Kasumi-1 (cell line): ENCODE measurements around the gene COL6A2.
"Not testable (repeated sequence)": the region's sequence is repeated elsewhere in the genome, so short reads cannot be mapped to it uniquely, and the experiment has no call there.

Source experiments
- DNase-seq, 2 experiments: peaks; one replicate each; lab custom pipeline; 2025; lab: John Stamatoyannopoulos, UW

The COL6A2 gene

GRCh38 chr21:46094401-46095082 is 3.4 kb upstream of the COL6A2 start:
- DNase-seq: no peak

DNA sequence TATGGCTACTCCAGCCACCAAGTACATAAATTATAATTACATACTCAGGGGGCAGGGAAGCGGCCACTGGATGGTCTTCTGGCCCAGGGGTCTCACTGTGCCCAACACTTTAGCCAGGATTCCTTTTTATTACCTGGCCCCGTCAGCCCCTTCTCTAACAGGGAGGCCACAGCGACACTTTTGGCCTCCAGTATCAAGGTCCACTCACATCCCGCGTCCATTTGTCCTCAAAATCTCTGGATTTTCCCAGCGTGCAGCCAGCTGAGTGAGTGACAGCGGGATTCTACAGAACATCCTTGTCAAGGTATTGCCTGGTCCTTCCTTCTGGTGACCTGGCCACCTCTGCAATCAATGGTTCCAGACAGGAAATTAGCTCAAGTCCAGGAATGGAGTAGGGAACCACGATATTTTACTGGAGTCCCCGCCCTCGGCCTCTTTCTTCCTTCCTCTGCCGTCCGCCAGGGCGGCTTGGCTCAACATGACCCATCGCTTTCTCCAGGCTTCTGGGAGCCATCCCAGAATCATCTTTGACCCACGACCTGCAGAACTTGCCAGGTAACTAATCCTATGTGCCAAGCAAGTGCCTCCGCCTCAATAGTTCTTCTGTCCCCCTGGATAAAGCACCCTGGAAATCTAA is 2.7 kb upstream of the COL6A2 start:
- DNase-seq: no peak

GRCh38 chr21:46095814-46096595 is 1.9 kb upstream of the COL6A2 start:
- DNase-seq: no peak

GRCh38 chr21:46096596-46097335 is 1.1 kb upstream of the COL6A2 start:
- DNase-seq: no peak

DNA sequence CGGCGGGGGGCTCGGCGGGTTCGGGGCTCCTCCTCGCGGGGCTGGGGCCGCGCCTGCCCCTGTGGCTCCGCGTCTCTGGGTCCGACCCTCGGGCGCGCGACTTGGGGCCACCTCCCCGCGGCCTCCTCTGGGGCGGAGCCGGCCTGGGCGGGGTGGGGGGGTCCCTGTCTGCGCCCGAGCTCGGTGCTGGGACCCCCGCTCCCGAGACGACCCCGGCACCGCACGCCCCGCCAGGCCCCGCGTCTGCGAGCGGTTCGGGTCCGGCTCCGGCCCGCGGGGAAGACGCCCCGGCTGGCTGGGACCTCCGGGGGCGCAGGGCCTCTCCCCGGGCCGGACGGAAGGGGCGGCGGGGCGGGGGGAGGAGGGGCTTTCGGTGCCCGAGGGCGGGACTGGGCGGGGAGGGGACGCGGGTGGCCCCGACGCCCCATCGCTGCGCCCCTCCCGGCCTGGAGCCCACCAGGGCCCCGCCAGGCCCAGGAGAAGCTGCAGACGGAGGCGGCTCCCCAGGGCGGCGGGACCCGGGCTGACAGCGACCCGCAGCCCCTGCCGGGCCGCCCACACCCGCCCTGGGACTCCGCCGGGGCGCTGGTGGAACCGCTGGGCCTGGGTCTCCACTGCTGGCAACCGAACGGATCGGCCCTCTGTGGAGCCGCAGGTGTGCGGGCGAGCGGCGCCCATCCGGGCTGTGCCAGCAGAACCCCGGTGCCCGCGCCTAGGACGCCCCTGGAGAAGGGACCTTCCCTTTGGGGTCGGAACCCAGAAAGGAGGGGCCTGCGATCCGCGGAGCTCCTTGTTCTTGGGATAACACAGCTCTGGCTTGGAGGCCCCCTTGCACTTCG is 610 bp downstream of the COL6A2 start:
- no peak for DNase-seq

DNA sequence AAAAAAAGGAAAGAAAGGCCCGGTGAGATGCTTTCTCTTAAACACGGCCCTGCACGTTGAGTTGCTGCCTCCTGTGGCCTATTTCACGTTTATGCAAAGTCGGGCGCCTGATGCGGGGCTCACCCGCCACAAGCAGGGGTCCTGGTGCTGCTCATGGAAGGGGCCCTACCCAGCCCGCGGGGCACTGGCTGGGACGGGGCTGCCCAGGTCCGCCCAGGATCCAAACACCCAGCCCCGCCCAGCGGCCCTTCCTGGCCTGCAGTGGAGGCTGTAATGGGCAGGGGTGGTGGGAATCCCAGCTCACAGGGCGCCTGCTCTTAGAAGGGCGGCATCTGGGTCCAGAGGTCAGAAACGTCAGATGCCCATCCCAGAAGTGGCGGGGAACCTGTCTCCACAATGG is 1.6 kb downstream of the COL6A2 start:
- no peak for DNase-seq

GRCh38 chr21:46100020-46100419 is 2.1 kb downstream of the COL6A2 start:
- no peak for DNase-seq

DNA sequence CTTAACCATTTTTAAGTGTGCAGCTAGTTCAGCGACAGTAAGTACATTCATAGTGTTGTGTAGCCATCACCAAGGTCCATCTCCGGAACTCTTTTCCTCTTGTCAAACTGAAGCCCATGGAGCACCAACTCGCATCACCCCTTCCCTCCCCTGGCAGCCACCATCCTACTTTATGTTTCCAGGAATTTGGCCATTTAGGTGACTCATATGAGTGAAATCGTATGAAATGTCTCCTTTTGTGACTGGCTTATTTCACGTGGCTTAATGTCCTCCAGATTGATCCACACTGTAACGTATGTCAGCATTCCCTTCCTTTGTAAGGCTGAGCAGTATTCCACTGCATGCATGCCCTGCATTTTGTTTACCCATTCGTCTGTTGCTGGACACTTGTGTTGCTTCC is 2.5 kb downstream of the COL6A2 start:
- no peak for DNase-seq

- no peak for DNase-seq
These were observed 3.0 kb downstream of the COL6A2 start for GRCh38 chr21:46100906-46101305.

GRCh38 chr21:46104104-46104503 is 6.2 kb downstream of the COL6A2 start:
- no peak for DNase-seq

DNA sequence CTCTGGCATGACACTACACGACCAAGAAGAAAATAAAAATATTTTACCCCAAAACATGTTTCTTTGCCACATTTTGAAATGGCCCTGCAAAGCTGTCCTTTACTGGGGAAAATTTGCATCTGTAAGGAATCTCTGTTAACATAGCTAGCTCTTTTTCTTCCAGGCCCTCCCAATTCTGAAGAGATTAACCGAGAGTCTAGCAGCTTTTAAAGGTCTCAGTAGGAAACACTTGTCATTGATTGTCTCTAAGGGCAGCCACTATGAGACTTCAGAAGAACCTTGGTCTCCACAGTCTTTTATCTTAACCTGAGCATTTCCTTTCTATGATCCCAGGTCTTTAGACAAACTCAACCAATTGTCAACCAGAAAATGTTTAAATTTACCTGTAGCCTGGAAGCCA is 9.5 kb downstream of the COL6A2 start:
- not testable (repeated sequence) for DNase-seq

- DNase-seq: no peak
These were observed 11.0 kb downstream of the COL6A2 start for GRCh38 chr21:46108827-46109312.

GRCh38 chr21:46109313-46110221 is 11.7 kb downstream of the COL6A2 start:
- DNase-seq: no peak

- DNase-seq: no peak
These were observed 12.7 kb downstream of the COL6A2 start for GRCh38 chr21:46110499-46111192.

GRCh38 chr21:46111193-46111571 is 13.3 kb downstream of the COL6A2 start:
- no peak for DNase-seq

- DNase-seq: no peak
These were observed 14.2 kb downstream of the COL6A2 start for GRCh38 chr21:46111857-46112724.

GRCh38 chr21:46112725-46113215 is 14.9 kb downstream of the COL6A2 start:
- DNase-seq: no peak

DNA sequence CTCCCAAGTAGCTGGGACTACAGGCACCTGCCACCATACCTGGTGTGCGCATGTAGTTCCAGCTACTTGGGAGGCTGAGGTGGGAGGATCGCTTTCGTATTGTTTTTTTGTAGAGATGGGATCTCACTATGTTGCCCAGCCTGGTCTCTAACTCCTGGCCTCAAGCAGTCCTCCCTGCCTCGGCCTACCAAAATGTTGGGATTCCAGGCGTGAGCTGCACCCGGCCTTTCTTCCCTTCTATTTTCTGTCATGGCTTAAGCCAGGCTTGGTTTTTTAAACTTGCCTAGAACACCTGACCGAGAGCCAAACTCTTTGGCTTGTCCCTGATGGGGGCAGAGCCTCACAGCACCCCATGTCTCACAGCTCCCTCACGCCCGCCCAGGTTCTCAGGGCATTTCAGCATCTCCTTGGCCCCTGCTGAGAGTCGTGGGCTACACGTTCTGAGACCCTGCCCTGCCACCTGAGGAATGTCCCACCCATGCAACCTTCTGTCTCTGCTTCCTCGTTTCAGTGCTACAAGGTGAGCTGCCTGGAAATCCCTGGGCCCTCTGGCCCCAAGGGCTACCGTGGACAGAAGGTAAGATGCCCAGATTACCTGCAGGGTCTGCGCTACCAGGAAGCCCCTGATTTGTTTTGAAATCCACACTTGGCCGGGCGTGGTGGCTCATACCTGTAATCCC is 15.7 kb downstream of the COL6A2 start:
- DNase-seq: no peak
